ENCODE measurements around the gene SCAF4. TPM values are rescaled to one million over a fixed set of nuclear protein-coding genes. Genes with fewer than 3 reads are reported as not detected.

Gene SCAF4
- total and polyA plus RNA-seq, 10 of the 15 experiments (the other 5 are each of a cell fraction or from before 2014, with no cell fraction given), result 4.3 to 49.3 (median 16.0) TPM

DNA sequence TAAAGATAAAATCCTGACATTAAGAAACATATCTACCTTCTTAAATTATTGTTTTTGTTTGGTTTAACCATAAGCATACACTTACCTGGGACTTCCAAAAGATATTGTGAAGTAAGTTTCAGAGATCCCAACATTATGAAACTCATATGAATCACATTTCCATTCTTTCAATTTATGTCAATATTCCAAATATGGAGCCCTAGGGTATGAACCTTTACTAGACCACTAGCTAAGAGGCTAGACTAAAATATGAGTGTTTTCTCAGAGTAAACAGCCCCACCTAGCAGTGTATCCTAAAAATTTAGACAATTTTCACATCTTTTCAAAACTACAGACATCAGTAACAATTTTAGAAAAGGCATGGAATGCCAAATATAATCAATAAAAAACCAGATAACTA, 24.4 kb downstream of the SCAF4 start:
- ChIA-PET SMC1A (ENCODE audit: uncharacterized antibody, unreplicated experiment) (no interaction called here), CTCF (no interaction called here), RAD21 (ENCODE audit: unreplicated experiment) (no interaction called here), POLR2A (no interaction called here)
- H3K4me2 ChIP-seq (ENCODE audit: control insufficient read depth, insufficient read depth), result no peak overlapping the region
- H3K36me3 ChIP-seq (ENCODE audit: control insufficient read depth in 2 of 2, insufficient read depth in 2 of 2, low read length in 1 of 2), result no peaks in the 10 kb centered on the region; a peak in 1 of 4 replicates
- H3K4me1 ChIP-seq (ENCODE audit: control insufficient read depth, insufficient read depth, low read length), result no peaks in the 10 kb centered on the region; the same call in 1 of the 2 replicates
- intact Hi-C loops (cut with micrococcal nuclease; ENCODE audit: unreplicated experiment), result no loop called here
- no peak overlapping the region for H3K27ac ChIP-seq (ENCODE audit: control insufficient read depth, insufficient read depth)
- H3K9me3 ChIP-seq (replicated peaks; ENCODE audit: control insufficient read depth, insufficient read depth, low read length), result no peaks in the 10 kb centered on the region
- no peaks in the 10 kb centered on the region for H4K20me1 ChIP-seq (ENCODE audit: control insufficient read depth, insufficient read depth)
- H2AFZ ChIP-seq (ENCODE audit: control insufficient read depth, low read depth, low read length), result no peak overlapping the region
- FAIRE-seq (no peak), ATAC-seq (no peak), DNase-seq (ENCODE audit: low read depth, low spot score) (no peak)
- peaks cover 59% of the 10 kb centered on the region for H3K79me2 ChIP-seq (ENCODE audit: control insufficient read depth, insufficient read depth, low read length)
- TF ChIP-seq NFIC (IDR thresholded peaks at IDR 0.05; ENCODE audit: low read depth, low read length), result no peak
- TF ChIP-seq HDAC2 (IDR thresholded peaks at IDR 0.05), result no peak
- in situ Hi-C loops (cut with MboI), result no loop called here
- no peak overlapping the region for H3K9ac ChIP-seq (ENCODE audit: control insufficient read depth, insufficient read depth, low read length)
- no peak overlapping the region for H3K4me3 ChIP-seq
- no TSS peak for BruUV-seq (replicated peaks)
- H3K27me3 ChIP-seq (replicated peaks in 1 of 2; ENCODE audit: control insufficient read depth in 2 of 2, insufficient read depth in 2 of 2, low read length in 1 of 2), result no peaks in the 10 kb centered on the region

DNA sequence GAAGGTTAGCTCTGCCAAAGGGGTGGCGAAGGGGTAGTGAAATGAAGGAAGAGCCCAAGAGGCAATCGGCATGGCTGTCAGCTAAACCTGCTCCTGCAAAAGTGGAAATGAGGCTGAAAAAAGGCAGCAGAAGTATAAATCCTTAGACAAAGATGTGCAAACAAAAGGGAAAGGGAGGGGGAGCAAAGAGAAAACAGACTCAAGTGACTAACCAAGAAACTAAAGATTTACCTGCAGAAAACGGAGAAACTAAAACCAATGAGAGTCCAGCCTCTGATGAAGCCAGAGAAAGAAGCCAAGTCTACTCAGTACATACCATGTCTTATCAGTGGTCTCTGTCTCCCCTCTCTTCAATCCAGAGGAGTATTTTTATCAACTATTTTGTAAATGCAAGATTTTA, 25.4 kb downstream of the SCAF4 start:
- no peak overlapping the region for H3K4me3 ChIP-seq
- no peaks in the 10 kb centered on the region for H3K9me3 ChIP-seq (replicated peaks; ENCODE audit: control insufficient read depth, insufficient read depth, low read length)
- RAD21 ChIA-PET (ENCODE audit: unreplicated experiment), result no interaction called here
- ATAC-seq (no peak), DNase-seq (ENCODE audit: low read depth, low spot score) (no peak), FAIRE-seq (no peak)
- WGBS (ENCODE audit: insufficient coverage, insufficient replicate concordance, low lambda C conversion rate, missing lambda C conversion rate), result 98% methylated on average over 3 of the region's 3 CpGs
- H3K4me1 ChIP-seq (ENCODE audit: control insufficient read depth, insufficient read depth, low read length), result no peaks in the 10 kb centered on the region; the same call in 1 of the 2 replicates
- H3K79me2 ChIP-seq (ENCODE audit: control insufficient read depth, insufficient read depth, low read length), result peaks cover 54% of the 10 kb centered on the region
- CTCF ChIA-PET, result interaction anchor here (0.8 to 1.1 kb wide), 2 partner anchors 13 to 551 kb away, joined by 3 read pairs; no protein-coding TSS in a partner anchor
- in situ Hi-C loops (cut with MboI) (no loop called here), intact Hi-C loops (cut with micrococcal nuclease; ENCODE audit: unreplicated experiment) (no loop called here)
- TF ChIP-seq REST (IDR thresholded peaks at IDR 0.05; ENCODE audit: low read depth, low read length), result no peak
- TF ChIP-seq HDAC2 (IDR thresholded peaks at IDR 0.05), result no peak
- no peak for TF ChIP-seq RB1 (IDR thresholded peaks at IDR 0.05; ENCODE audit: borderline replicate concordance)
- no peak for TF ChIP-seq NBN (IDR thresholded peaks at IDR 0.05)
- TF ChIP-seq, protein P1, sequence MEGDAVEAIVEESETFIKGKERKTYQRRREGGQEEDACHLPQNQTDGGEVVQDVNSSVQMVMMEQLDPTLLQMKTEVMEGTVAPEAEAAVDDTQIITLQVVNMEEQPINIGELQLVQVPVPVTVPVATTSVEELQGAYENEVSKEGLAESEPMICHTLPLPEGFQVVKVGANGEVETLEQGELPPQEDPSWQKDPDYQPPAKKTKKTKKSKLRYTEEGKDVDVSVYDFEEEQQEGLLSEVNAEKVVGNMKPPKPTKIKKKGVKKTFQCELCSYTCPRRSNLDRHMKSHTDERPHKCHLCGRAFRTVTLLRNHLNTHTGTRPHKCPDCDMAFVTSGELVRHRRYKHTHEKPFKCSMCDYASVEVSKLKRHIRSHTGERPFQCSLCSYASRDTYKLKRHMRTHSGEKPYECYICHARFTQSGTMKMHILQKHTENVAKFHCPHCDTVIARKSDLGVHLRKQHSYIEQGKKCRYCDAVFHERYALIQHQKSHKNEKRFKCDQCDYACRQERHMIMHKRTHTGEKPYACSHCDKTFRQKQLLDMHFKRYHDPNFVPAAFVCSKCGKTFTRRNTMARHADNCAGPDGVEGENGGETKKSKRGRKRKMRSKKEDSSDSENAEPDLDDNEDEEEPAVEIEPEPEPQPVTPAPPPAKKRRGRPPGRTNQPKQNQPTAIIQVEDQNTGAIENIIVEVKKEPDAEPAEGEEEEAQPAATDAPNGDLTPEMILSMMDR (IDR thresholded peaks at IDR 0.05 in 2 of 3, conservative IDR thresholded peaks at IDR 0.05 in 1 of 3; ENCODE audit: control insufficient read depth in 2 of 3, extremely low read depth in 1 of 3, insufficient read depth in 1 of 3, low read depth in 3 of 3, low read length in 3 of 3), result no peak
- TF ChIP-seq NR2C2 (IDR thresholded peaks at IDR 0.05; ENCODE audit: borderline replicate concordance, control insufficient read depth, insufficient read length, low read depth), result no peak
- TF ChIP-seq, protein P2, sequence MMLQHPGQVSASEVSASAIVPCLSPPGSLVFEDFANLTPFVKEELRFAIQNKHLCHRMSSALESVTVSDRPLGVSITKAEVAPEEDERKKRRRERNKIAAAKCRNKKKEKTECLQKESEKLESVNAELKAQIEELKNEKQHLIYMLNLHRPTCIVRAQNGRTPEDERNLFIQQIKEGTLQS (IDR thresholded peaks at IDR 0.05; ENCODE audit: borderline replicate concordance, extremely low read depth, low read depth, low read length), result no peak
- no peak for TF ChIP-seq SRF (IDR thresholded peaks at IDR 0.05; ENCODE audit: low read depth in 2 of 2, low read length in 2 of 2)
- no peak for TF ChIP-seq ETV6 (conservative IDR thresholded peaks at IDR 0.05 in 1 of 2, IDR thresholded peaks at IDR 0.05 in 1 of 2; ENCODE audit: borderline replicate concordance in 1 of 2, low read depth in 1 of 2)
- no peaks in the 10 kb centered on the region for H4K20me1 ChIP-seq (ENCODE audit: control insufficient read depth, insufficient read depth)
- H3K4me2 ChIP-seq (ENCODE audit: control insufficient read depth, insufficient read depth), result no peak overlapping the region
- no peak overlapping the region for H3K9ac ChIP-seq (ENCODE audit: control insufficient read depth, insufficient read depth, low read length)
- peaks cover 2 to 4% of the 10 kb centered on the region in 2 experiments; a peak in 2 of 4 replicates for H3K36me3 ChIP-seq (ENCODE audit: control insufficient read depth in 2 of 2, insufficient read depth in 2 of 2, low read length in 1 of 2)
- H3K27ac ChIP-seq (ENCODE audit: control insufficient read depth, insufficient read depth), result no peak overlapping the region
- no TSS peak for BruUV-seq (replicated peaks)
- no peaks in the 10 kb centered on the region for H3K27me3 ChIP-seq (replicated peaks in 1 of 2; ENCODE audit: control insufficient read depth in 2 of 2, insufficient read depth in 2 of 2, low read length in 1 of 2)
- SMC1A ChIA-PET (ENCODE audit: uncharacterized antibody, unreplicated experiment), result interaction anchor here (1.0 kb wide), 1 partner anchor 45 kb away, joined by 3 read pairs; no protein-coding TSS in a partner anchor
- POLR2A ChIA-PET, result no interaction called here
- no peak overlapping the region for H2AFZ ChIP-seq (ENCODE audit: control insufficient read depth, low read depth, low read length)
